Testis (tissue), 5 donors: ENCODE results near the gene DNAJC22. TPM values are rescaled to one million over a fixed set of nuclear protein-coding genes. Genes with fewer than 3 reads are reported as not detected.

Source experiments
- DNase-seq: peaks from one replicate; pipeline ENCODE4 v3.0.0-alpha.2; 2019
- H3K27ac ChIP-seq, 2 donors: fragments of 200-600 bp; sonication (generic); one replicate each; pipeline ENCODE4 v1.5.1; 2019
- H3K27me3 ChIP-seq: fragments of 200-600 bp; sonication (generic); one replicate; pipeline ENCODE4 v1.5.1; 2019
- H3K36me3 ChIP-seq: fragments of 200-600 bp; sonication (generic); one replicate; pipeline ENCODE4 v1.5.1; 2017; ENCODE audit warnings: low read depth; ENCODE audit errors: missing control alignments
- H3K4me1 ChIP-seq: fragments of 200-600 bp; sonication (generic); one replicate; pipeline ENCODE4 v1.5.1; 2019
- H3K4me3 ChIP-seq, 2 donors: fragments of 200-600 bp; sonication (generic); one replicate each; pipeline ENCODE4 v1.5.1; 2017 to 2019
- H3K9me3 ChIP-seq: fragments of 200-600 bp; sonication (generic); one replicate; pipeline ENCODE4 v1.5.1; 2017
- POLR2A ChIP-seq: fragments of 450-650 bp; IDR thresholded peaks from one replicate; pipeline ENCODE4 v1.6.1; 2017; ENCODE audit warnings: antibody characterized with exemption, mild to moderate bottlenecking, moderate library complexity
- WGBS, 2 donors: methylation state at CpG; one replicate each; pipeline ENCODE4 v1.1.5; 2018; 5-methylcytosine and 5-hydroxymethylcytosine counted together
- intact Hi-C: fragments of 100-400 bp; cut with DNase I; formaldehyde crosslinking; loops from one replicate; pipeline ENCODE4 v1.15.1; 2023; ENCODE audit warnings: low total_unique reads
- long read RNA-seq, 2 donors: transcript quantifications; one replicate each; lab custom pipeline, GENCODE V29; 2026
- polyA plus RNA-seq: library from polyadenylated mRNA; stranded (reverse); fragments of 350-450 nt; fragmentation: Illumina TruSeq; extraction: RNeasy Lipid Tissue Mini Kit (QIAGEN cat#74804); gene quantifications from one replicate; pipeline ENCODE4 v1.2.3, GENCODE V29; 2014; ENCODE audit warnings: low read depth, low replicate concordance; ENCODE audit not compliant: insufficient read depth
- total RNA-seq, 2 donors: library from RNA; depleted of rRNA; stranded (reverse); fragments of >200 nt; gene quantifications; one replicate each; pipeline ENCODE4 v1.2.3, GENCODE V29; 2016
- TF ChIP-seq, protein P1 (sequence below), 3 experiments: fragments of 450-650 bp in 2 of 3; fragments of 200-600 bp in 1 of 3; sonication (generic) in 1 of 3; IDR thresholded peaks; one replicate each; pipeline ENCODE4 v1.5.1; 2016 to 2019; ENCODE audit warnings: antibody characterized with exemption in 3 of 3, mild to moderate bottlenecking in 2 of 3, moderate library complexity in 1 of 3

DNAJC22 gene
- total RNA-seq: 1 to 10 TPM in 1 of 2 donors, under 1 TPM in 1; 0.87 to 1.1 TPM
- 3.5 TPM for polyA plus RNA-seq
- long read RNA-seq, donor 1, partial matches to known transcripts: 0 of 1 reads
- long read RNA-seq, donor 1, other reads (novel, unspliced or antisense): 0 of 1 reads
- long read RNA-seq, donor 2: 0 reads

DNA sequence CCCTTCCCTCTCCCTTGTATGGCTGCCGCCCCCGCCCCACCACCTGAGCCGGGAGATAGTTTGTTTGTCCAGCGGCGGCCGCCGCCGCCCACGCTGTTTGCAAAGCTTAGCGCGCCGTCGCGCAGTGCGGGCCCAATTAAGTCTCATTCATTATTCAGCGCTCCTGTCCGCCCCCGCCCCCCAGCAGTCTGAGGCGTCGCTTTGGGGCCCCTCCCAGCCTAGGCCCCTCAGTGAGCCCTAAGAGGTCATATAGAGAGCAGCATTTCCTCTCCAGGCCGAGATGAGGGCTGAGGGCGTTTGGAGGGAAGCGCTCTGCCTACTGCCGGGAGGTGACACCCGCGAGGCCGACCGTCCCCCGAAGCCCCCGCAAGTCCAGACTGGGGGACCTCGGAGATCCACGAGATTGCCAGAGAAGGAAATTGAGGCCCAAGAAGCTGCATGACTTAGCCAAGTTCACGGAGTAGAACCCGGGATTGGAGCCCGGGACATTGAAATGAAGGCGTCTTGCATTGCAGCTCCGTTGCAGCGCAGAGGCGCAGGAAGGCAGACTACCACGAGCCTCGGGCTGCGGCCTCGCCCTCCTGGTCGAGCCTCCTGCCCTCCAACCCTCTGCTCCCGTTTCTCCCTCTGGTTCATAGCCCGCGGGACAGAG, at the start of gene DNAJC22:
Gene DNAJC22, plus strand, starts transcription at position 230 of the 652 bp plus-strand sequence. CDS start 1,985 bp downstream, outside the sequence.
- H3K4me3 ChIP-seq: peak within 1 kb of the TSS; percentile 0 to 49
- peaks cover 48% of the 10 kb centered on the region for H3K4me1 ChIP-seq
- no peaks in the 10 kb centered on the region for H3K27me3 ChIP-seq
- intact Hi-C loops: loop anchor here (10.0 kb wide), 1 partner anchor 168 kb away; no protein-coding TSS in a partner anchor
- 3 to 6% methylated on average over 18 to 46 of the region's 47 CpGs for WGBS, 2 donors
- peak; percentile 25 for DNase-seq
- no peak for TF ChIP-seq POLR2A
- TF ChIP-seq, protein P1, sequence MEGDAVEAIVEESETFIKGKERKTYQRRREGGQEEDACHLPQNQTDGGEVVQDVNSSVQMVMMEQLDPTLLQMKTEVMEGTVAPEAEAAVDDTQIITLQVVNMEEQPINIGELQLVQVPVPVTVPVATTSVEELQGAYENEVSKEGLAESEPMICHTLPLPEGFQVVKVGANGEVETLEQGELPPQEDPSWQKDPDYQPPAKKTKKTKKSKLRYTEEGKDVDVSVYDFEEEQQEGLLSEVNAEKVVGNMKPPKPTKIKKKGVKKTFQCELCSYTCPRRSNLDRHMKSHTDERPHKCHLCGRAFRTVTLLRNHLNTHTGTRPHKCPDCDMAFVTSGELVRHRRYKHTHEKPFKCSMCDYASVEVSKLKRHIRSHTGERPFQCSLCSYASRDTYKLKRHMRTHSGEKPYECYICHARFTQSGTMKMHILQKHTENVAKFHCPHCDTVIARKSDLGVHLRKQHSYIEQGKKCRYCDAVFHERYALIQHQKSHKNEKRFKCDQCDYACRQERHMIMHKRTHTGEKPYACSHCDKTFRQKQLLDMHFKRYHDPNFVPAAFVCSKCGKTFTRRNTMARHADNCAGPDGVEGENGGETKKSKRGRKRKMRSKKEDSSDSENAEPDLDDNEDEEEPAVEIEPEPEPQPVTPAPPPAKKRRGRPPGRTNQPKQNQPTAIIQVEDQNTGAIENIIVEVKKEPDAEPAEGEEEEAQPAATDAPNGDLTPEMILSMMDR (IDR thresholded peaks at IDR 0.05): no peak
- H3K27ac ChIP-seq: no peak within 1 kb of the TSS
- no peaks in the 10 kb centered on the region for H3K36me3 ChIP-seq
- no peaks in the 10 kb centered on the region for H3K9me3 ChIP-seq

DNA sequence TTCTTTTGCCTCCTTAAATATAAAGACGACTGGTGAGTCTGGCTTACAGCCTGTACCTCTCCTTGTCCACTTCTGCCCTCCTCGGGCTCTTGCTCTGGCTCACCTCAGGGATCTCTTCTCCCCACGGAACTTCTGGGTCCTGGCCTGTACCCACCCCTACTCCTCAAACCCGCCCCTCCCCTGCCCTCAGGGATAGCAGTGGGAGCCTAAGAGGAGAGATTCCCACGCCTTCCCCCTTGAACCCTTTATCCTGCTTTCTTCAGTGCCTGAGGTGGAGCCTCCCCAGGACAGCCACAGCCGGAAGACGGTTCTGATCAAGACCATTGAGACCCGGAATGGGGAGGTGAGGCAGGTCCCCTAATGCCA, 49.0 kb upstream of the DNAJC22 start:
- no peaks in the 10 kb centered on the region for H3K27me3 ChIP-seq

DNA sequence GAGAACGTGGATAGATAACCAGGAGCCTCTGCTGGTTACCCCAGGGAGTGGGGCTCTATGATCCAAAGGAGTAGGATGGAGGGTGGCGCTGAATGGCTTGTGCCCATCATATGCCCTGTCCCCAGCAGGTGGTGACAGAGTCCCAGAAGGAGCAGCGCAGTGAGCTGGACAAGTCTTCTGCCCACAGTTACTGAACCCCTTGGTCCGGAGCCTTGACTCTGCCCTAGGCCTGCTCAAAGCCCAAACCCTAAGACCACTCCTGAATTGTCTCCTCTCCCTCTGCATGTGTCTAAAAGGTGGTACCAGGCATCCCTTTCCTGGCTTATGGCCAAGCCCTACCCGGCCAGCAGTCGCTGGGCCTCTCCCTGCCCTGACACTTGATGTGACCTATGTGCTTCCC, 48.5 kb upstream of the DNAJC22 start:
- H3K9me3 ChIP-seq: no peaks in the 10 kb centered on the region

More for the DNA sequence above, 49.0 kb upstream of the DNAJC22 start:
- Histone ChIP-seq H3K27ac (no peak overlapping the region), H3K4me3 (peak overlapping the region in 1 of 2 donors; percentile 38), H3K4me1 (peaks cover 20% of the 10 kb centered on the region), H3K36me3 (no peaks in the 10 kb centered on the region), H3K9me3 (no peaks in the 10 kb centered on the region)
- DNase-seq: no peak
- TF ChIP-seq, protein P1 (IDR thresholded peaks at IDR 0.05): no peak
- TF ChIP-seq POLR2A: no peak
- 13 to 16% methylated on average over 8 of the region's 8 CpGs for WGBS, 2 donors
- intact Hi-C loops: no loop called here

DNA sequence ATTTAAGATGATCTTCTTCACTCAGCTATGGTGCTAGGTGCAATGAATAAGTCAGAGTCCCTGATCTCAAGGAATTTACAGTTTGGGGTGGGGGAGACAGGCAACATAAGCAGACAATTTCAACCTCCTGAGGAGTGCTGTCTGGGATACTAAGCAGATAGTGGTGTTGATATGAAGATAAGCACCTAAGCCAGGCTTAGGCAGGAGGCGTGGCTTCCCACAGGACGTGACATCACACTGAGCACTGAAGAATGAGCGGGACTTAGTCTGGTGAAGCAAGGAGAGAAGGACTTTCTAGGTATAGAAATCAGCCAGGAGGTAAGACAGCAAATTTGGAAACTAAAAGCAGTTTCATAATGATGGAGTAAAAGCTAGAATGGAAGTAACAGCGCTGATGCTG, 44.9 kb upstream of the DNAJC22 start:
- H3K4me1 ChIP-seq: peaks cover 11% of the 10 kb centered on the region
- WGBS, 2 donors: 88% methylated on average over 4 of the region's 4 CpGs
- H3K27ac ChIP-seq: no peak overlapping the region
- H3K27me3 ChIP-seq: no peaks in the 10 kb centered on the region
- H3K36me3 ChIP-seq: no peaks in the 10 kb centered on the region
- DNase-seq: no peak
- intact Hi-C loops: no loop called here
- TF ChIP-seq, protein P1 (IDR thresholded peaks at IDR 0.05): no peak
- no peak overlapping the region for H3K4me3 ChIP-seq
- H3K9me3 ChIP-seq: no peaks in the 10 kb centered on the region

More for the DNA sequence above, 48.5 kb upstream of the DNAJC22 start:
- TF ChIP-seq, protein P1 (IDR thresholded peaks at IDR 0.05): no peak
- TF ChIP-seq POLR2A: no peak
- no peaks in the 10 kb centered on the region for H3K27me3 ChIP-seq
- H3K27ac ChIP-seq: no peak overlapping the region
- no peaks in the 10 kb centered on the region for H3K36me3 ChIP-seq
- 51 to 62% methylated on average over 6 of the region's 6 CpGs for WGBS, 2 donors
- intact Hi-C loops: no loop called here
- H3K4me3 ChIP-seq: no peak overlapping the region
- peaks cover 20% of the 10 kb centered on the region for H3K4me1 ChIP-seq
- peak; percentile 26 for DNase-seq
